GM12865 (cell line): ENCODE results near the gene CRB2.
"Not testable (repeated sequence)": the region's sequence is repeated elsewhere in the genome, so short reads cannot be mapped to it uniquely, and the experiment has no call there.

ENCODE experiments used
- DNase-seq: peaks from one replicate; pipeline ENCODE4 v3.0.0; 2010; ENCODE audit warnings: low read depth
- H3K4me3 ChIP-seq: 2 replicates; pipeline ENCODE4 v1.5.1; 2011; ENCODE audit warnings: mild to moderate bottlenecking, low read depth, low read length, control low read depth
- CTCF ChIP-seq: IDR thresholded peaks from 2 replicates; pipeline ENCODE4 v1.5.1; 2011; ENCODE audit warnings: low read length, control low read depth, low read depth, inconsistent platforms; ENCODE audit not compliant: insufficient read depth; ENCODE audit errors: missing control alignments

The CRB2 gene

GRCh38 chr9:123395689-123396511, 39.9 kb downstream of the CRB2 start:
- H3K4me3 ChIP-seq: no peak overlapping the region
- DNase-seq: no peak
- TF ChIP-seq CTCF: no peak

DNA sequence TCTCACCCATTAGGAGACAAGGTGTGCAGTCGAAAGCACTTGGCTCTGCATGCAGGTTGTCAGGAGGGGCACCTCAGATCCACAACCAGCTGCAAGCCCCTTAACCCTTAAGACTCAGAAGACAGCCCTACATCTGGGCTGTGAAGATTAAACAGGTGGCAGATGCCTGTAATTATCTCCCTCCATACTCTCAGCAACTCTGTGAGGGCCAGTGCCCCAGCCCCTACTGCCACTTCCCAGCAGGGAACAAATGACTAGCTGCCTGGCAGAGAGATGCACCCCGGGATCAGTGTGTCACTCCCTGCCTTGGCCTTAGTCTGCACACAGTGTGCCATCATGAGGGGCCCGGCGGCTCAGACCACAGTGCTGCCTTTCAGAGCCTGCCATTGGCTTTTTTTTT, 42.0 kb downstream of the CRB2 start:
- H3K4me3 ChIP-seq: no peak overlapping the region
- DNase-seq: no peak
- TF ChIP-seq CTCF: no peak

- DNase-seq, H3K4me3 ChIP-seq: not testable (repeated sequence)
Observed at GRCh38 chr9:123398938-123399337, 42.9 kb downstream of the CRB2 start.

DNA sequence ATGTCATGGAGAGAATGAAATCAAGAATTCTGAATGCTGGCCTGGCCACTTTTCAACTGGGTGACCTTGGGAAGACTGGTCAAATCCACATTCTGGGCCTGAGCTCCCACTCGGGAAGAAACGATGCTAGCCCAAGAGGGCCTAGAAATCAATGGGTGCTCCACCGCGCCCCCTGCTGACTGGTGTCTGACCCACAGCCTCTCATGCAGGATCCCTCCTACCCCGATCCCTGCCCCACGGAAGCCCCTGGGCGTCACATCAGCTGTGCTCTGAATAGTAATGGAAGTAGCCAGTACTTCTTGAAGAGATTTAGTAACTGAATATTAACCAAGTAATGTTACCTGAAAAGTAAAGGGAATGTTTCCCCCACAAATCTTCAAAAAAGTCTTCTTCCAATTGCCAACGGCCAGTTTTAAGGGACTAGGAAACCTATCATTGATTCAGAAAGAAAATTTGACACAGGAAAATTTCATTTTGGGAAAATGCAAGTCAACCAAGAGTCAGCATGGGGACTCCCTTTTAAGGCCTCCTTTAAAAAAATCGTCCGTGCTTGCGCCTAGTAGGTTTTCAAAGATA, 43.9 kb downstream of the CRB2 start:
- peak; percentile 28 for DNase-seq
- H3K4me3 ChIP-seq: no peak overlapping the region
- TF ChIP-seq CTCF: peak; percentile 55

DNA sequence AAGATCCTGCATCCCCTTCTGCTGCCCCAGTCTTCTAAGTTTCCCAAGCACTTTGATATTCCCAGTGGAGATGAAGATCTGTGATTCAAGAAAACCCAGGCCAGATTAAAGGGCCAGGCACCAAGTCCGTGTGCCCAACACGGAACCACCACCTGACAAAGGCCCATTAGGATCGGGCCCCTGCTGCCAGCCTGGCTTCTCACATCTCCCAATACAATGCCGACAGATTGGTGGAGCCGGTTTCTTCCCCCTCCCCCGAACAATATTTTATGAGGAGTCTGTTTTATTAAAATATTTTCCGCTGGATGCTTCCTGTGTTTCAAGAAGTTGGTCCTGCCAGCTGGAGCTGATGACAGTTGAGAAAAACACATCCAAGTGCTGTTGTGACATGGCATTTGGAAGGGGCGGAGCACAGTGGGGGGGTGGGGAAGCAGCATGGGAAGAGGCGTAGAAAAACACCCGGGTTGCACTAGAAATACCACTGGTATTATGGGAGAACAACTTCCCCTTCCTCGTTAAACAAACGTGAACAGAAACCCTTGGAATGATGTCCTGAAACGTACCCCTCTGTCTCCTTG, 45.0 kb downstream of the CRB2 start:
- no peak for DNase-seq
- TF ChIP-seq CTCF: no peak
- H3K4me3 ChIP-seq: no peak overlapping the region

- TF ChIP-seq CTCF: peak; percentile 57
- no peak overlapping the region for H3K4me3 ChIP-seq
- peak; percentile 54 for DNase-seq
Observed at GRCh38 chr9:123401879-123402513, 46.0 kb downstream of the CRB2 start.

- no peak overlapping the region for H3K4me3 ChIP-seq
- DNase-seq: no peak
- no peak for TF ChIP-seq CTCF
Observed at GRCh38 chr9:123402981-123403509, 47.0 kb downstream of the CRB2 start.
